Spleen (tissue), 11 donors: ENCODE results near the gene MAPKAP1. TPM values are rescaled to one million over a fixed set of nuclear protein-coding genes. Genes with fewer than 3 reads are reported as not detected.

ENCODE experiments used
- DNase-seq: peaks from one replicate; pipeline ENCODE4 v3.0.0-alpha.2; 2020
- H3K27ac ChIP-seq, 8 donors: fragments of 200-600 bp; sonication (generic) in 7 of 8; 1 replicate in 4 of 8; 2 replicates in 4 of 8; pipeline versions ENCODE4 v1.5.0 to v1.8.0; 2016 to 2021; ENCODE audit warnings: inconsistent platforms in 4 of 8, mild to moderate bottlenecking in 4 of 8, moderate library complexity in 1 of 8
- H3K27me3 ChIP-seq, 7 donors: fragments of 200-600 bp; sonication (generic) in 6 of 7; replicated peaks in 1 of 7; 1 replicate in 4 of 7; 2 replicates in 3 of 7; pipeline versions ENCODE4 v1.5.0 to v1.8.0; 2016 to 2021; ENCODE audit warnings: inconsistent platforms in 3 of 7, mild to moderate bottlenecking in 1 of 7
- H3K36me3 ChIP-seq, 6 donors: fragments of 200-600 bp; sonication (generic) in 5 of 6; 1 replicate in 4 of 6; 2 replicates in 2 of 6; pipeline versions ENCODE4 v1.5.0 to v1.8.0; 2016 to 2021; ENCODE audit warnings: inconsistent platforms in 2 of 6
- H3K4me1 ChIP-seq, 6 donors: fragments of 200-600 bp; sonication (generic) in 5 of 6; 1 replicate in 3 of 6; 2 replicates in 3 of 6; pipeline versions ENCODE4 v1.5.0 to v1.8.0; 2016 to 2021; ENCODE audit warnings: inconsistent platforms in 3 of 6
- H3K4me3 ChIP-seq, 8 donors: fragments of 200-600 bp; sonication (generic) in 7 of 8; 1 replicate in 4 of 8; 2 replicates in 4 of 8; pipeline versions ENCODE4 v1.5.0 to v1.8.0; 2016 to 2021; ENCODE audit warnings: inconsistent platforms in 4 of 8, mild to moderate bottlenecking in 4 of 8, moderate library complexity in 2 of 8
- H3K9me3 ChIP-seq, 8 donors: fragments of 200-600 bp; sonication (generic) in 7 of 8; 1 replicate in 4 of 8; 2 replicates in 4 of 8; pipeline versions ENCODE4 v1.5.0 to v1.8.0; 2016 to 2021; ENCODE audit warnings: inconsistent platforms in 4 of 8
- POLR2A ChIP-seq, 3 donors: fragments of 450-650 bp; IDR thresholded peaks; one replicate each; pipeline ENCODE4 v1.5.1; 2017; ENCODE audit warnings: antibody characterized with exemption in 3 of 3, mild to moderate bottlenecking in 1 of 3
- POLR2AphosphoS5 ChIP-seq, 3 donors: sonication (generic); formaldehyde crosslinking; IDR thresholded peaks; one replicate each; pipeline ENCODE4 v1.5.1; 2017; ENCODE audit warnings: antibody characterized with exemption in 3 of 3
- WGBS, 5 donors: extraction: QIAGEN DNeasy Blood & Tissue Kit in 3 of 5; methylation state at CpG; one replicate each; pipeline versions ENCODE4 v1.1.5 to v1.1.7; 2013 to 2018; 5-methylcytosine and 5-hydroxymethylcytosine counted together
- intact Hi-C: fragments of 100-400 bp; cut with DNase I; formaldehyde crosslinking; loops from one replicate; pipeline ENCODE4 v1.15.0; 2023; ENCODE audit warnings: low total_unique reads
- polyA plus RNA-seq, 3 donors: library from polyadenylated mRNA; stranded (reverse); fragments of 200-250 nt; gene quantifications; one replicate each; pipeline ENCODE4 v1.2.1, GENCODE V29; 2013
- total RNA-seq, 7 donors: library from RNA; depleted of rRNA in 3 of 7; stranded (reverse); fragments of >200 nt in 3 of 7; fragmentation: NEBNext Ultra II Directional in 4 of 7; extraction: Animal tissue kit (Norgen Biotek cat#: 25700) in 4 of 7; gene quantifications; one replicate each; pipeline versions ENCODE4 v1.1.0 to v1.2.1, GENCODE V29; 2016 to 2021
- TF ChIP-seq, protein P1 (sequence below), 11 experiments: fragments of 200-600 bp in 7 of 11; fragments of 450-650 bp in 4 of 11; sonication (generic) in 4 of 11; IDR thresholded peaks in 8 of 11; conservative IDR thresholded peaks in 3 of 11; 1 replicate in 7 of 11; 2 replicates in 4 of 11; pipeline versions ENCODE4 v1.4.0 to v1.8.0; 2016 to 2021; ENCODE audit warnings: antibody characterized with exemption in 11 of 11, inconsistent platforms in 4 of 11, mild to moderate bottlenecking in 1 of 11
- donor health status: healthy with polysubstance abuse.
- donor health status: DM: no; HTN: no; CAD: no; lungs with moderate emphysema.
- donor health status: DM: no; HTN: no; CAD: no.
- donor health status: Bipolar disorder and iron deficiency.
- donor health status: healthy.
- donor health status: DM: no; HTN: no; CAD: no.
- donor health status: DM: yes; HTN: yes; CAD: no.

The MAPKAP1 gene
- total and polyA plus RNA-seq, 10 donors: 37.2 to 77.2 (median 60.4) TPM

- Histone ChIP-seq H3K27ac (peak overlapping the region in 4 of 8 donors; percentile 19 to 76 (median 44)), H3K4me3 (no peak overlapping the region), H3K9me3 (no peaks in the 10 kb centered on the region), H3K4me1 (peaks cover 17 to 64% (median 51%) of the 10 kb centered on the region in 6 donors), H3K36me3 (peaks cover 0 to 24% (median 1%) of the 10 kb centered on the region in 6 donors), H3K27me3 (no peaks in the 10 kb centered on the region)
- intact Hi-C loops: no loop called here
- TF ChIP-seq, protein P1, sequence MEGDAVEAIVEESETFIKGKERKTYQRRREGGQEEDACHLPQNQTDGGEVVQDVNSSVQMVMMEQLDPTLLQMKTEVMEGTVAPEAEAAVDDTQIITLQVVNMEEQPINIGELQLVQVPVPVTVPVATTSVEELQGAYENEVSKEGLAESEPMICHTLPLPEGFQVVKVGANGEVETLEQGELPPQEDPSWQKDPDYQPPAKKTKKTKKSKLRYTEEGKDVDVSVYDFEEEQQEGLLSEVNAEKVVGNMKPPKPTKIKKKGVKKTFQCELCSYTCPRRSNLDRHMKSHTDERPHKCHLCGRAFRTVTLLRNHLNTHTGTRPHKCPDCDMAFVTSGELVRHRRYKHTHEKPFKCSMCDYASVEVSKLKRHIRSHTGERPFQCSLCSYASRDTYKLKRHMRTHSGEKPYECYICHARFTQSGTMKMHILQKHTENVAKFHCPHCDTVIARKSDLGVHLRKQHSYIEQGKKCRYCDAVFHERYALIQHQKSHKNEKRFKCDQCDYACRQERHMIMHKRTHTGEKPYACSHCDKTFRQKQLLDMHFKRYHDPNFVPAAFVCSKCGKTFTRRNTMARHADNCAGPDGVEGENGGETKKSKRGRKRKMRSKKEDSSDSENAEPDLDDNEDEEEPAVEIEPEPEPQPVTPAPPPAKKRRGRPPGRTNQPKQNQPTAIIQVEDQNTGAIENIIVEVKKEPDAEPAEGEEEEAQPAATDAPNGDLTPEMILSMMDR (IDR thresholded peaks at IDR 0.05 in 8 of 11, conservative IDR thresholded peaks at IDR 0.05 in 3 of 11): no peak
- no peak for TF ChIP-seq POLR2A (IDR thresholded peaks at IDR 0.05)
- no peak for TF ChIP-seq POLR2AphosphoS5 (IDR thresholded peaks at IDR 0.05)
- WGBS, 5 donors: 51 to 73% (median 61%) methylated on average over 6 of the region's 6 CpGs
- no peak for DNase-seq
Observed at GRCh38 chr9:125652759-125653158, 54.2 kb downstream of the MAPKAP1 start.

GRCh38 chr9:125652233-125652594 lies 54.8 kb downstream of the MAPKAP1 start:
- DNase-seq: no peak
- peaks cover 22 to 70% (median 57%) of the 10 kb centered on the region in 6 donors for H3K4me1 ChIP-seq
- no peaks in the 10 kb centered on the region for H3K9me3 ChIP-seq
- no peaks in the 10 kb centered on the region for H3K27me3 ChIP-seq
- 68 to 83% (median 71%) methylated on average over 2 of the region's 2 CpGs for WGBS, 5 donors
- H3K27ac ChIP-seq: peak overlapping the region in 4 of 8 donors; percentile 25 to 76 (median 69)
- H3K4me3 ChIP-seq: no peak overlapping the region
- TF ChIP-seq POLR2AphosphoS5 (IDR thresholded peaks at IDR 0.05) (no peak), POLR2A (IDR thresholded peaks at IDR 0.05) (no peak)
- TF ChIP-seq, protein P1 (IDR thresholded peaks at IDR 0.05 in 8 of 11, conservative IDR thresholded peaks at IDR 0.05 in 3 of 11): no peak
- intact Hi-C loops: no loop called here
- H3K36me3 ChIP-seq: peaks cover 0 to 18% (median 0%) of the 10 kb centered on the region in 6 donors

GRCh38 chr9:125651576-125652232 lies 55.3 kb downstream of the MAPKAP1 start:
- Histone ChIP-seq H3K36me3 (peaks cover 0 to 13% (median 0%) of the 10 kb centered on the region in 6 donors), H3K27ac (peak overlapping the region in 6 of 8 donors; percentile 10 to 86 (median 69)), H3K4me3 (no peak overlapping the region), H3K27me3 (no peaks in the 10 kb centered on the region), H3K9me3 (no peaks in the 10 kb centered on the region), H3K4me1 (peaks cover 26 to 75% (median 62%) of the 10 kb centered on the region in 6 donors)
- 64 to 79% (median 74%) methylated on average over 7 of the region's 7 CpGs for WGBS, 5 donors
- intact Hi-C loops: no loop called here
- no peak for DNase-seq
- TF ChIP-seq, protein P1 (IDR thresholded peaks at IDR 0.05 in 8 of 11, conservative IDR thresholded peaks at IDR 0.05 in 3 of 11): no peak
- TF ChIP-seq POLR2AphosphoS5 (IDR thresholded peaks at IDR 0.05): no peak
- no peak for TF ChIP-seq POLR2A (IDR thresholded peaks at IDR 0.05)

GRCh38 chr9:125650271-125650737 lies 56.7 kb downstream of the MAPKAP1 start:
- Histone ChIP-seq H3K4me3 (peak overlapping the region in 1 of 8 donors; percentile 25), H3K4me1 (peaks cover 36 to 89% (median 76%) of the 10 kb centered on the region in 6 donors), H3K27ac (peak overlapping the region in 7 of 8 donors; percentile 47 to 86 (median 68)), H3K27me3 (no peaks in the 10 kb centered on the region), H3K36me3 (no peaks in the 10 kb centered on the region), H3K9me3 (no peaks in the 10 kb centered on the region)
- TF ChIP-seq POLR2A (IDR thresholded peaks at IDR 0.05) (no peak), POLR2AphosphoS5 (IDR thresholded peaks at IDR 0.05) (no peak)
- TF ChIP-seq, protein P1 (IDR thresholded peaks at IDR 0.05 in 8 of 11, conservative IDR thresholded peaks at IDR 0.05 in 3 of 11): no peak
- intact Hi-C loops: no loop called here
- no peak for DNase-seq
- WGBS, 5 donors: 20 to 37% (median 24%) methylated on average over 3 of the region's 3 CpGs
